Osteocyte (in vitro differentiated cells): ENCODE results near the gene CUBN. TPM values are rescaled to one million over a fixed set of nuclear protein-coding genes. Genes with fewer than 3 reads are reported as not detected.

ENCODE experiments used
- DNase-seq: peaks from one replicate; pipeline ENCODE4 v3.0.0; 2021; ENCODE audit warnings: mixed read lengths; ENCODE audit not compliant: unreplicated experiment; ENCODE audit errors: extremely low spot score
- H3K27ac Mint-ChIP-seq: one replicate; pipeline ENCODE4 v1.8.0; 2021; ENCODE audit warnings: mild to moderate bottlenecking, mixed read lengths; ENCODE audit not compliant: unreplicated experiment
- H3K27me3 Mint-ChIP-seq: one replicate; pipeline ENCODE4 v1.8.0; 2021; ENCODE audit warnings: mixed read lengths; ENCODE audit not compliant: unreplicated experiment
- H3K36me3 Mint-ChIP-seq: one replicate; pipeline ENCODE4 v1.8.0; 2021; ENCODE audit warnings: mixed read lengths; ENCODE audit not compliant: unreplicated experiment
- H3K4me1 Mint-ChIP-seq: one replicate; pipeline ENCODE4 v1.8.0; 2021; ENCODE audit warnings: mixed read lengths; ENCODE audit not compliant: unreplicated experiment
- H3K4me3 Mint-ChIP-seq: one replicate; pipeline ENCODE4 v1.8.0; 2021; ENCODE audit warnings: mild to moderate bottlenecking, moderate library complexity, mixed read lengths; ENCODE audit not compliant: unreplicated experiment
- H3K9me3 Mint-ChIP-seq: one replicate; pipeline ENCODE4 v1.8.0; 2021; ENCODE audit warnings: mixed read lengths; ENCODE audit not compliant: unreplicated experiment
- total RNA-seq: library from RNA; stranded (reverse); gene quantifications from 2 replicates; pipeline ENCODE4 v1.2.1, GENCODE V29; 2021
- TF ChIP-seq, protein P1 (sequence below): fragments of 200-600 bp; sonication (generic); IDR thresholded peaks from 2 replicates; pipeline ENCODE4 v1.5.0; 2021; ENCODE audit warnings: antibody characterized with exemption, mild to moderate bottlenecking, moderate library complexity

CUBN gene
- total RNA-seq, 1 donor from 2014 or later, result 1.4 TPM

- H3K4me3 Mint-ChIP-seq, result no peak overlapping the region
- DNase-seq, result no peak
- no peaks in the 10 kb centered on the region for H3K27me3 Mint-ChIP-seq
- H3K4me1 Mint-ChIP-seq, result peaks cover 11% of the 10 kb centered on the region
- TF ChIP-seq, protein P1, sequence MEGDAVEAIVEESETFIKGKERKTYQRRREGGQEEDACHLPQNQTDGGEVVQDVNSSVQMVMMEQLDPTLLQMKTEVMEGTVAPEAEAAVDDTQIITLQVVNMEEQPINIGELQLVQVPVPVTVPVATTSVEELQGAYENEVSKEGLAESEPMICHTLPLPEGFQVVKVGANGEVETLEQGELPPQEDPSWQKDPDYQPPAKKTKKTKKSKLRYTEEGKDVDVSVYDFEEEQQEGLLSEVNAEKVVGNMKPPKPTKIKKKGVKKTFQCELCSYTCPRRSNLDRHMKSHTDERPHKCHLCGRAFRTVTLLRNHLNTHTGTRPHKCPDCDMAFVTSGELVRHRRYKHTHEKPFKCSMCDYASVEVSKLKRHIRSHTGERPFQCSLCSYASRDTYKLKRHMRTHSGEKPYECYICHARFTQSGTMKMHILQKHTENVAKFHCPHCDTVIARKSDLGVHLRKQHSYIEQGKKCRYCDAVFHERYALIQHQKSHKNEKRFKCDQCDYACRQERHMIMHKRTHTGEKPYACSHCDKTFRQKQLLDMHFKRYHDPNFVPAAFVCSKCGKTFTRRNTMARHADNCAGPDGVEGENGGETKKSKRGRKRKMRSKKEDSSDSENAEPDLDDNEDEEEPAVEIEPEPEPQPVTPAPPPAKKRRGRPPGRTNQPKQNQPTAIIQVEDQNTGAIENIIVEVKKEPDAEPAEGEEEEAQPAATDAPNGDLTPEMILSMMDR, result no peak
- H3K27ac Mint-ChIP-seq, result no peak overlapping the region
- no peaks in the 10 kb centered on the region for H3K9me3 Mint-ChIP-seq
- no peaks in the 10 kb centered on the region for H3K36me3 Mint-ChIP-seq
These were observed 262.9 kb downstream of the CUBN start for GRCh38 chr10:16866541-16867275.

DNA sequence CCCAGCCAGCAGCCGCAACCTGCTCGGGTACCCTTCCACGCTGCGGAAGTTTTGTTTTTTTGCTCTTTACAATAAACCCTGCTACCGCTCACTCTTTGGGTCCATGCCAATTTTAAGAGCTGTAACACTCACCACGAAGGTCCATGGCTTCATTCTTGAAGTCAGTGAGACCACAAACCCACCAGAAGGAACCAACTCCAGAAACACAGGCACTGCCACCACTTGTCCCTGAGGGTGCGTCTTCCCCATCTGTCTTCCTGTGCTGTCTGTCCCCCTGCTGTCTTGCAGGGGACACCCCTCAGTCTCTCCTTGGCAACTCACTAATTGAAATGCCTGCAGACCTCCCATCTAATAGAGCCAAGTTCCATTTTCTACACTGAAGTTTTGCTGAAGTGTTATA, 263.8 kb downstream of the CUBN start:
- Mint-ChIP-seq H3K36me3 (no peaks in the 10 kb centered on the region), H3K27me3 (no peaks in the 10 kb centered on the region), H3K9me3 (peaks cover 2% of the 10 kb centered on the region), H3K27ac (no peak overlapping the region), H3K4me1 (peaks cover 11% of the 10 kb centered on the region), H3K4me3 (no peak overlapping the region)
- TF ChIP-seq, protein P1, result no peak
- no peak for DNase-seq

DNA sequence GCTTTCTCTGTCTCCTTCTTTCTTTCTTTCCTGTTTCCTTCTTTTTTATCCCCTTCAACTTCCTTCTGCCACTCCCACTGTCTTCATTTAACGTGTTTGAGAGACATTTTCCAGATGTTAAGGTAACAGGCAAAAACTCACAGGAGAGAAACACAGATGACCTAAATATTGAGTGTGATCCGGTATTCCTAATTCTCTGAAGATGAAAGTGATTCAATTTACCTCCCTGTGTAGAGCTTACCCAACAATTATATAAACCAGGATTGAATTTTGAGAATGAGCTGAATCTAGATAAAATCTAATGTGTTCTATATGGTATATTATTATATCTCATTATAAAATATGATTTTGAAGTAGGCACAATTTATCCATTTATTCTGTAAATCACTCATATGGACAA, 265.8 kb downstream of the CUBN start:
- H3K4me1 Mint-ChIP-seq, result peaks cover 9% of the 10 kb centered on the region
- DNase-seq, result no peak
- peaks cover 5% of the 10 kb centered on the region for H3K9me3 Mint-ChIP-seq
- no peaks in the 10 kb centered on the region for H3K36me3 Mint-ChIP-seq
- H3K27me3 Mint-ChIP-seq, result no peaks in the 10 kb centered on the region
- no peak overlapping the region for H3K4me3 Mint-ChIP-seq
- TF ChIP-seq, protein P1, result no peak
- H3K27ac Mint-ChIP-seq, result no peak overlapping the region

- H3K9me3 Mint-ChIP-seq, result peaks cover 5% of the 10 kb centered on the region
- H3K27me3 Mint-ChIP-seq, result no peaks in the 10 kb centered on the region
- DNase-seq, result no peak
- H3K4me3 Mint-ChIP-seq, result no peak overlapping the region
- H3K36me3 Mint-ChIP-seq, result no peaks in the 10 kb centered on the region
- H3K4me1 Mint-ChIP-seq, result peaks cover 2% of the 10 kb centered on the region
- TF ChIP-seq, protein P1, result no peak
- no peak overlapping the region for H3K27ac Mint-ChIP-seq
These were observed 272.2 kb downstream of the CUBN start for GRCh38 chr10:16857419-16857818.

DNA sequence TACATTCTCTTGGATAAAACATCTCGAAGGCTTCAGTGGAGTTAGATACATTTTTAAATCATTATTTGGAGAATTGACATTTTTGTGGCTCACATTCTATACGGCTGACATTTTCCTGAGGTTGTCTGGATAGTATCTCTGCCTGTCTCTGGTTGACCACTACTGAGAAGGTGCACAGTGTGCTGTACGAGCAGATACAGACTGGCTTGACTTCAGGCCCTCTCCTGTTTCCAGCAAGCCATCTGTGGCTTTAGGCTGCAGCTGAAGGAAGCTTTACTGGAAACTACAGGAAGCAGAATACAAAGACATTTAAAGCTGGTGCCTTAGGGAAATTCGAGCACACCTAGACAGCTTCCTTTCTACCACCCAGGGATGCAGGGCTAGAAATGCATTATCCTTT, 273.0 kb downstream of the CUBN start:
- DNase-seq, result no peak
- peaks cover 2% of the 10 kb centered on the region for H3K4me1 Mint-ChIP-seq
- peaks cover 5% of the 10 kb centered on the region for H3K9me3 Mint-ChIP-seq
- H3K27ac Mint-ChIP-seq, result no peak overlapping the region
- TF ChIP-seq, protein P1, result no peak
- no peaks in the 10 kb centered on the region for H3K27me3 Mint-ChIP-seq
- H3K36me3 Mint-ChIP-seq, result no peaks in the 10 kb centered on the region
- H3K4me3 Mint-ChIP-seq, result no peak overlapping the region
